GM19397 (cell line): ENCODE measurements around the gene FKBP8.
"Not testable (repeated sequence)": the region's sequence is repeated elsewhere in the genome, so short reads cannot be mapped to it uniquely, and the experiment has no call there.

ENCODE experiments used
- ATAC-seq: cut with Tn5 transposase; IDR thresholded peaks from one replicate; pipeline ENCODE4 v1.9.1; 2021; ENCODE audit warnings: mild to moderate bottlenecking, moderate library complexity; ENCODE audit not compliant: unreplicated experiment

Gene FKBP8

GRCh38 chr19:18559685-18560084, 16.3 kb upstream of the FKBP8 start:
- no peak for ATAC-seq

- ATAC-seq = no peak
Observed at GRCh38 chr19:18558604-18559003, 15.2 kb upstream of the FKBP8 start.

DNA sequence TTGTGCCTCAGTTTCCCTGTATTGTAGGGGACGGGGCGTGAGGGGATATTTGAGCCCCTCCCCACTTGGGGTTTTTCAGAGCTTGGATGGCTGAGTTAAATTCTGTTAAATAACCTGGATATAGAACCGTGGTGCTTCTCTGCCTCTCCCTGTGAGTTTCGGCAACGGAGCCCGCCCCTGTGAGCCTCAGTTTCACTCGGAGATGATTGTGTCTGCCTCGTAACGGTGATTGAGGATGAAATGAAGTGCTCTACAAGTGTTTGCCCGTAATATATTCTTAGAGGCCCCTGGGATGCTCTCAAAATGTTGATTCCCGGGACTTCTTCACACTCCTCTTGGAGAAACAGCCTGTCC, 14.8 kb upstream of the FKBP8 start:
- ATAC-seq = no peak

- peak; percentile 93 for ATAC-seq
Observed at GRCh38 chr19:18557411-18558201, 14.2 kb upstream of the FKBP8 start, which contains the start of gene KXD1. KXD1 (plus strand) TSS chr19:18557870; CDS start chr19:18562057, 4,187 bp downstream.

DNA sequence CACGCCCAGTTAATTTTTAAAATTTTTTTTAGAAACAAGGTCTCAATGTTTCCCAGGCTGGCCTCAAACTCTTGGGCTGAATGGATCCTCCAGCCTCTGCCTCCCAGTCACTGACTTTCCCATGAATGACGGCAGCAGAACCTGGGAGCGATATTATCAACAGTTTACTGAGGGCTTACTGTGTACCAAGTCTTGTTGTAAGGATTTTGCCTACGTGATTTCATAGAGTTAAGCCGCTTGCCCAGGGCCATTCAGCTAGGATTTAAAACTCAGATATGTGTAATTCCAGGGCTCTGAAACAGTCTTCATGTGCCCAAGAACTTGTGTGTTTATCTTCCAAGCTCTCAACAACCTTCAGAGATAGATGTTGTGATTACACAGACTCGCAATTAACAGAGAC, 8.3 kb upstream of the FKBP8 start:
- no peak for ATAC-seq

DNA sequence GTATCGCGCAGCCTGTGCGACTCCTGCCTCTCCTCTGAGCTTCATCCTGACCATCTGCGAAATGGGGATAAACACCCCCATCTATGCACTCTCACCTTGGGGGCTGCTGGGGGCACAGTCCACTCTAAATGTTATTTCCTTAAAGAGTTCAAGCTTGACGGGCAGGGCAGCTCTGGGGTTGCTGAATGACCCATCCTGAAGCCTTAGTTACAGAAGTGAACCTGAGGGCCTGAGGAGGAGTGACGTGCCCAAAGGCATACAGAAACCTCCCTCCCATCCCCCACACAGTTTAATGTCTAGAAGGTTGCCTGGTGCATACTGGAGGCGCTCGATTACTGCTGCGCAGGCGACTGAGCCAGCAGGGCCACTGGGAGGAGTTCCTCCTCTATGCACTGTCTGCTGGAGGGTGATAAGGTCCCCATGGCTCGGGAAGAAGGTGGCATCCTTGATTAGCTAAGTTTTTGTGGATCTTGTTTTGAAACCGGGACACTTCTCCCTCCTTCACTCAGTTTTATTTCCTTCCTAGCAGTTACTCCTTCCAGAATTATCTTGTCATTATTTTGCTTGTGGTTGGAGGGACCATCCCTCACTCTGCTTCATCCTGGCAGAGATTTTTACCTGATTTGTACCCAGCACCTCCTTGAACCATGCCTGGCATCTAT, 572 bp upstream of the FKBP8 start:
- ATAC-seq = peak; percentile 26

- no peak for ATAC-seq
Observed at GRCh38 chr19:18541992-18542940, 1.1 kb downstream of the FKBP8 start.

DNA sequence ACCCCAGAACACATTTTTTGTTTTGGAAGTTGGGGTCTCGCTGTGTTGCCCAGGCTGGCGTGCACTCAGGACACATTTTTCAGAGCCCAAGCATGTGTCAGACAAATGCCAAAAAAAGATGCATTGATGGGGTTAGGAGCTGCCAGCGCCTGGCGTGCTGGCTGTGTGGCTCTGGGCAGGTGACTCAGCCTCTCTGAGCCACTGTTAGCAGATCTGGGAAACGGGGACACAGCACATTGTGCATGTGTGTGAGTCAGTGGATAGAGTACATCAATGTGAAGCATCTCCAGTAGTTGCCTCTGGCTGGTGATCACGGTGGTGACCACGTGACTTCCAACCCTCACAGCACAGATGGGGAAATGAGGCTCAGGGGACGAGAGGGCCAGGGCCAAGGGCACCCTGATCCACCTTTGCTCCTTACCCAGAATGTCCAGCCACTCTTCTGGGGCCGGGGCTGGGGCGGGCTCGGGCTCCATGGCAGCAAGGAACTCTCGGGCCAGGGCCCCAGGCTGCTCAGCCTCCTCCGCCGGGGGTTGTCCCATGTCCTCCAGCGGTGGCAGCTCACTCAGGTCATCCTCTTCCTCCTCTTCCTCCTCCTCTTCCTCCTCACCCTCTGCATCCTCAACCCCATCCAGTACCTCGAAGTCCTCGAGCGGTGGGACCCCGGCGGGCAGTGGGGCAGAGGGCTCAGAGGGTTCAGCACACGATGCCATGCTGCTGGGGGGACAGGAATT, 1.9 kb downstream of the FKBP8 start:
- ATAC-seq = no peak

- ATAC-seq = not testable (repeated sequence)
Observed at GRCh38 chr19:18540200-18540599, 3.2 kb downstream of the FKBP8 start.

DNA sequence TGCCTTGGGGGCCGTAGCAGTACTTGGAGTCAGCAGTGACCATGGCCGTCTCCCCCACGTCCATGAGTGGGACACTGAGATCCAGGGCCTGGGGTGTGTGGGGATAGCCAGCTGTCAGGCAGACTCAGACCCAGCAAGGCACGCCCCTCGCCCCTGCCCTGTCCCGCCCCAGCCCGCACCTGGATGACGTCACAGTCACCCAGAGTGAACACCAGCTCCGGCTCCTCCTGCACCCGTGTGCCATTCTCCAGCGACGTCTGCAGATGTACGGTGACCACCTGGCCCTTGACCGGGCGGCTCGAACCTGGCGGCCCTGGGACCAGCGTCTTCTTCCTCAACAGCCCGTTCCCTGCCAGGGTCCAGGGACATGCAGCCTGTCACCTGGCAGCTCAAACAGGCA, 4.0 kb downstream of the FKBP8 start:
- ATAC-seq = no peak

DNA sequence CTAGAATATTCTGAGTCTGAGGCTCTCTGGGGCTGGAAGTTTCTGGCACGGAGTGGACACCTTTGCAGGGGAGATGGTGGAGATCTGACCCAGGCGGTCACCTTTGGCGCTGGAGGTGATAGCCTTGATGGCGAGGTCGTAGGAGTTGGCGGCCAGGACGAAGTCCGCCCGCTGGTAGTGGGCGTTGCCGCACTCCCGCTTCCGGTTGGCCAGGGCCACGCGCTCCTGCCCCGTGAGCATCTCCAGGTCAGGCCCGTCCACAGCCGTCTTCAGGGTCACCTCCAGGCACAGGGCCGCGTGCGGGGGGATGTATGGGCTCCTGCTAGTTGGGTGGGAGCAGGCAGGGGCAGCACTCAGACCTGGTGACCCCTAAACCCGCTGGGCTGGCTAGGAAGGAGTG, 5.3 kb downstream of the FKBP8 start:
- ATAC-seq = no peak

DNA sequence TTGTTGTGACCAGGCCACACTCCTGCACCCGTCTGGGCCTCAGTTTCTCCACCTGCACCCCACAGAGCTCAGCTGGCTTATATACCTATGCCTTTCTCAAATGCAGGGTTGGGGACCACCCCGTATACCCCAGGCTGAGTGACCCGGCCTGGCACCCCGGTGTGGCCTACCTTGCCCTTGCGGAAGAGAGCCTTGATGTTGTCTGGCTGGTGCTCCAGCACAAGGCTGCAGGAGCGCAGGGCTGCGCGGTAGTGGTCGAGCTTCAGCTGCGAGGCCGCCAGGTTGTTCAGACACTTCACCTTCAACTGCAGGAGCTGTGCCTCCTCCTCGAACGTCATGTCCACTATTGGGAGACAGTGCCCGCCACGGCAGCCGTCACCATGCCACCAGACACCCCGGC, 5.9 kb downstream of the FKBP8 start:
- no peak for ATAC-seq

- ATAC-seq = no peak
Observed at GRCh38 chr19:18536475-18536874, 6.9 kb downstream of the FKBP8 start.

DNA sequence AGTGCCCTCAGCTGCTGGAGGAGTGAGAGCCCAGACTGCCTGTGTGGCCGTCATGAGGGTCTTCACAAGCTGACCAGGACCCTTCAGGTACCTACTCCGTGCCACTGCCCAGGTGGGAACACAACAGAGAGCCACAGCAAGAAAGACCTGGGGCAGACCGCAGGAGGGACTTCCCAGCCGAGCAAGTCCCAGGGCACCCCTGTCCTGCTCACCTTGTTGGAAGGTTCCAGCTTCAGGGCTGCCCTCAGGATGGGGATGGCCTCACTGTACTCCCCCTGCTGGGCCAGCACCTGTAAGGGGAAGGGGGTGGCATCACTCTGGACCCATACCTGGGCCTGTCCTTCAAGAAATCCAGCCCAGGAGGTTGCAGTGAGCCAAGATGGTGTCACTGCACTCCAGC, 10.3 kb downstream of the FKBP8 start:
- no peak for ATAC-seq

DNA sequence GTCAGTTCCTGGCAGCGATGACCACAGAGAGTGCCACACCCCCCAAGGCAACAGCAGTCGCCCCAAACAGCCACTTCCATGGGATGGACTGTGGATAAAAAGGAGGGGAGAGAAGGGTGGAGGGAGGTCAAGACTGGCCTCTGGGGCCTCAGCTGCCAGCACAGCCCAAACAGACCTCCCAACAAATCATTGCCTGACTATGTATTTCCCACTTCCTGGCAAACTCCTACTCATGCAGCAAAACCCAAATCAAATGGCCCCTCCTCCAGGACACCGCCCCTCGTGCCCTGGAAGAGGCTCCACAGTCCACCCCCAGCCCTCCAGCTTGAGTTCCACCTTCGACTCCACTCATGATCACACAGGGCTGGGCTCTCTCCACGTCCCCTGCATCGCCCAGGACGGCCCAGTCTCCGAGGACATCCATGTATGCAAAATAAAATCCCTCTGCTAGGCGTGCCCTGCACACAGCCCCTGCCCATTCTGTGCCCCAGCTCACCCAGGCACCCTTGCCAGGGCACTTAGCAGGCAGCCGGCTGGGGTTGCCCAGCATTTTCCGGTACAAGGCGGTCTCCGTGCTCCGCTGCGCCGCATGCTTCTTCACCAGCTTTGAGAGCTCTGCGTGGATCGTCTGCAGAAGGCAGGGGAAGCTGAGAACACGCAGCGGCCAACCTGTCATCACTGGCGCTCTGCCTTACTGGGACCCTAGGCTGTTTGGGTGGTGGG, 11.0 kb downstream of the FKBP8 start:
- no peak for ATAC-seq

DNA sequence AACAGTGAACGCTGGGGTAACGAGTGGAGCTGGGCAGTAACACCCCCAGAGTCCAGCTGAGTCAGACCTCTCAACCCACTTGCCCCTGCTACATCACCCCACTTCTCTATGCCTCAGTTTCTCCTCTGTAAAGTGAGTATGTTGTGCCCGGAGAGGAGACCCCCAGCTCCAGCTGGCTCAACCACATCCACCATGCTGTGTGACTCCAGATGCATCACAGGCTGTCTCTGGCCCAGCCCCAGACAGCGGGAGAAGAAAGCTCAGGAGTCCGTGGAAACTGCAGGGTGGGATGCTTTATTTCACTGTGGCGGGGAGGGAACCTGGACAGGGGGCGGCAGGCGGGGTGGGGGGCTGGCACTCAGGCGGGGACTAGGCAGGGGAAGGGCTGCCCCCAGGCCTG, 11.9 kb downstream of the FKBP8 start:
- no peak for ATAC-seq

DNA sequence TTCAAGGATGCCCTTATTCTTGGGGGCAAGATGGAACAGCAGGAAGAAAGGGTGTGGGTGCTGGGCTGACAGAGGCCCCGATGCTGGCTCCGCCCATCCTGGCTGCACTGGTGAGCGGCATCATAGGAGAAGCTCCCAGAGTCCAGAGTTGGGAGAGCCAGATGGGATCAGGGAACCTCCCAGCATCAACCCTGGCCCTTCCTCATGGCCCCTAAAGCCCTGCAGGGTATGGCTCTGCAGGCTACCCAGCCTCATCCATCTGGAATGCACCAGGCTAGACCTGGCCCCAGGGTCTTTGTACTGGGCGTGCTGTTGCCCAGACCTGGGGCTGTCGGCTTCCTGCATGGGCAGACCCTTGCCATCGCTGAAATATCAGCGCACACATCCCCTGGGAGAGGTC, 13.6 kb downstream of the FKBP8 start:
- no peak for ATAC-seq

GRCh38 chr19:18526316-18526715, 17.1 kb downstream of the FKBP8 start:
- no peak for ATAC-seq

GRCh38 chr19:18523841-18524240, 19.5 kb downstream of the FKBP8 start:
- ATAC-seq = no peak

DNA sequence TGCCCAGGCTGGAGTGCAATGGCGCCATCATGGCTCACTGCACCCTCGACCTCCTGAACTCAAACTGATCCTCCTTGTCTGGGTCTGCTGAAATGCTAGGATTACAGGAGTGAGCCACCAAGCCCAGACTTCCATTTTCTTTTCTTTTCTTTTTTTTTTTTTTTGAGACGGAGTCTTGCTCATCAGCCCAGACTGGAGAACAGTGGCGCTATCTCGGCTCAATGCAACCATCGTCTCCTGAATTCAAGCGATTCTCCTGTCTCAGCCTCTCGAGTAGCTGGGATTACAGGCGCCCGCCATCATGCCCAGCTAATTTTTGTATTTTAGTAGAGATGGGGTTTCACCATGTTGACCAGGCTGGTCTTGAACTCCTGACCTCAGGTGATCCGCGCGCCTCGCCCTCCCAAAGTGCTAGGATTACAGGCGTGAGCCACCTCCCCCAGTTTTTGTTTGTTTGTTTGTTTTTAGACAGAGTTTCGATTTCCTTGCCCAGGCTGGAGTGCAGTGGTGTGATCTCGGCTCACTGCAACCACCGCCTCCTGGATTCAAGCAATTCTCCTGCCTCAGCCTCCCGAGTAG, 20.4 kb downstream of the FKBP8 start:
- ATAC-seq = not testable (repeated sequence)
